PC-9 (cell line): Measurements from ENCODE around the gene NCBP2L. TPM values are rescaled to one million over a fixed set of nuclear protein-coding genes. Genes with fewer than 3 reads are reported as not detected.

Source experiments
- Bru-seq: library from RNA; stranded (reverse); fragments of 400-500 nt; gene quantifications from one replicate; lab custom pipeline; 2021; lab: Mats Ljungman, UMichigan
- BruChase-seq, 2 experiments: library from RNA; stranded (reverse); fragments of 400-500 nt; gene quantifications; one replicate each; lab custom pipeline; 2021; lab: Mats Ljungman, UMichigan
- BruUV-seq: library from RNA; stranded (reverse); fragments of 400-500 nt; replicated peaks from 2 replicates; lab custom pipeline; 2021; lab: Mats Ljungman, UMichigan
- CTCF ChIA-PET: fragments of 300-600 bp; sonication (Branson Sonifier 250); formaldehyde crosslinking; loops from one replicate; lab custom pipeline; 2022; ENCODE audit warnings: antibody characterized with exemption; lab: Charles Lee
- POLR2A ChIA-PET: fragments of 300-600 bp; sonication (Branson Sonifier 250); formaldehyde crosslinking; loops from one replicate; lab custom pipeline; 2022; ENCODE audit warnings: antibody characterized with exemption; ENCODE audit not compliant: unreplicated experiment; lab: Charles Lee
- DNase-seq, 2 experiments: peaks; one replicate each; pipeline versions ENCODE4 v3.0.0 to v3.0.0-alpha.2; 2015 to 2022; ENCODE audit warnings: mixed read lengths in 1 of 2
- H2AFZ ChIP-seq: fragments of 200-600 bp; sonication (generic); 2 replicates; pipeline ENCODE4 v1.8.1; 2017; ENCODE audit warnings: antibody characterized with exemption
- H3F3A ChIP-seq: fragments of 200-600 bp; sonication (generic); 2 replicates; pipeline ENCODE4 v1.8.1; 2017; ENCODE audit warnings: antibody characterized with exemption, mild to moderate bottlenecking, low read depth; ENCODE audit not compliant: insufficient read depth
- H3K27ac ChIP-seq: fragments of 200-600 bp; sonication (generic); 2 replicates; pipeline ENCODE4 v1.6.1; 2016; ENCODE audit warnings: mixed run types
- H3K27me3 ChIP-seq: fragments of 200-600 bp; sonication (generic); 2 replicates; pipeline ENCODE4 v1.6.1; 2016; ENCODE audit warnings: low read depth, mixed run types; ENCODE audit not compliant: insufficient read depth
- H3K36me3 ChIP-seq: fragments of 200-600 bp; sonication (generic); 2 replicates; pipeline ENCODE4 v1.6.1; 2016; ENCODE audit warnings: low read depth, mixed run types
- H3K4me1 ChIP-seq: fragments of 200-600 bp; sonication (generic); replicated peaks from 2 replicates; pipeline ENCODE4 v1.6.1; 2016; ENCODE audit warnings: mixed run types; ENCODE audit not compliant: insufficient read depth
- H3K4me2 ChIP-seq: fragments of 200-600 bp; sonication (generic); 2 replicates; pipeline ENCODE4 v1.6.1; 2017; ENCODE audit warnings: mixed run types
- H3K4me3 ChIP-seq: fragments of 200-600 bp; sonication (generic); 2 replicates; pipeline ENCODE4 v1.6.1; 2016; ENCODE audit warnings: mixed run types
- H3K79me2 ChIP-seq: fragments of 200-600 bp; sonication (generic); 2 replicates; pipeline ENCODE4 v1.6.1; 2017; ENCODE audit warnings: low read depth, mixed run types
- H3K9me2 ChIP-seq: fragments of 200-600 bp; sonication (generic); 2 replicates; pipeline ENCODE4 v1.8.1; 2017; ENCODE audit warnings: mild to moderate bottlenecking; ENCODE audit not compliant: insufficient read depth
- H3K9me3 ChIP-seq: fragments of 200-600 bp; sonication (generic); 2 replicates; pipeline ENCODE4 v1.8.1; 2016; ENCODE audit warnings: low read depth; ENCODE audit not compliant: insufficient read depth
- H4K20me1 ChIP-seq: fragments of 200-600 bp; sonication (generic); 2 replicates; pipeline ENCODE4 v1.8.1; 2017; ENCODE audit not compliant: insufficient read depth
- EZH2 ChIP-seq: fragments of 200-600 bp; sonication (generic); IDR thresholded peaks from 2 replicates; pipeline ENCODE4 v1.8.0; 2017; ENCODE audit warnings: antibody characterized with exemption, low read depth
- intact Hi-C: fragments of 100-400 bp; cut with micrococcal nuclease; formaldehyde crosslinking; loops from one replicate; pipeline ENCODE4 v1.10.0; 2022; ENCODE audit not compliant: unreplicated experiment
- long read RNA-seq: library from polyadenylated mRNA; stranded (forward); transcript quantifications from one replicate; pipeline ENCODE4 v2.0.0, GENCODE V29; 2022
- total RNA-seq: library from RNA; stranded (reverse); gene quantifications from 2 replicates; pipeline ENCODE4 v1.2.3, GENCODE V29; 2021
- TF ChIP-seq, protein P1 (sequence below): fragments of 200-600 bp; sonication (generic); conservative IDR thresholded peaks from 2 replicates; pipeline ENCODE4 v1.6.1; 2017; ENCODE audit warnings: mixed run types, antibody characterized with exemption, mild to moderate bottlenecking, moderate library complexity

NCBP2L gene
- total RNA-seq (not detected in 2 replicates), Bru-seq, nascent RNA (percentile 11 among the genes with signal in this experiment), BruChase-seq, experiment 1, labeled RNA remaining after a 2-hour chase (percentile 6 among the genes with signal in this experiment), BruChase-seq, experiment 2, labeled RNA remaining after a 6-hour chase (percentile 2 among the genes with signal in this experiment)
- long read RNA-seq: 0 reads

DNA sequence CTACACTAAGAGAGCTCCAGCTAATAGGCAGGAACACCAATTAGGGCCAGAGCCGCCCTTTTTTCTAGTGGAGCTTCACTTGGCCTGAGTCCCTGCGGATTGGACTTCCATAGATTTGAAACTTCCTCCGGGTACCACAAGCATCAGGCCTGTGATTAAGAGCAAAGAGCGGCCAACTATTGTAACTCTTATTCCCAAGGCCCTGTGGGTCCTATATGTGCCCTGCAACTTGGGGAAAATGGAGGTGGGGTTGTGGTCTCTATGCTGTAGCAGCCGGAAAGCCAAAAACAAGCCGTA, at the start of gene NCBP2L:
Gene NCBP2L, plus strand, starts transcription at position 198 of the 297 bp plus-strand sequence. CDS start 16,488 bp downstream, outside the sequence.
- Histone ChIP-seq H3K4me2 (peak within 1 kb of the TSS; percentile 83), H4K20me1 (no peaks in the 10 kb centered on the region), H3K36me3 (no peaks in the 10 kb centered on the region), H3K27me3 (no peaks in the 10 kb centered on the region), H2AFZ (no peak within 1 kb of the TSS), H3K79me2 (no peaks in the 10 kb centered on the region), H3K27ac (no peak within 1 kb of the TSS), H3K9me3 (no peaks in the 10 kb centered on the region), H3K4me1 (peaks cover 37% of the 10 kb centered on the region), H3K9me2 (no peaks in the 10 kb centered on the region), H3F3A (0 out of 2 replicates have a peak, but pooled peaks cover 5% of the 10 kb centered on the region), H3K4me3 (peak within 1 kb of the TSS; percentile 43; the same call in 1 of the 2 replicates)
- intact Hi-C loops: loop anchor here (1.0 to 5.0 kb wide), 7 partner anchors 118 to 885 kb away; no protein-coding TSS in a partner anchor
- no peak for DNase-seq
- TF ChIP-seq EZH2: no peak
- TF ChIP-seq, protein P1, sequence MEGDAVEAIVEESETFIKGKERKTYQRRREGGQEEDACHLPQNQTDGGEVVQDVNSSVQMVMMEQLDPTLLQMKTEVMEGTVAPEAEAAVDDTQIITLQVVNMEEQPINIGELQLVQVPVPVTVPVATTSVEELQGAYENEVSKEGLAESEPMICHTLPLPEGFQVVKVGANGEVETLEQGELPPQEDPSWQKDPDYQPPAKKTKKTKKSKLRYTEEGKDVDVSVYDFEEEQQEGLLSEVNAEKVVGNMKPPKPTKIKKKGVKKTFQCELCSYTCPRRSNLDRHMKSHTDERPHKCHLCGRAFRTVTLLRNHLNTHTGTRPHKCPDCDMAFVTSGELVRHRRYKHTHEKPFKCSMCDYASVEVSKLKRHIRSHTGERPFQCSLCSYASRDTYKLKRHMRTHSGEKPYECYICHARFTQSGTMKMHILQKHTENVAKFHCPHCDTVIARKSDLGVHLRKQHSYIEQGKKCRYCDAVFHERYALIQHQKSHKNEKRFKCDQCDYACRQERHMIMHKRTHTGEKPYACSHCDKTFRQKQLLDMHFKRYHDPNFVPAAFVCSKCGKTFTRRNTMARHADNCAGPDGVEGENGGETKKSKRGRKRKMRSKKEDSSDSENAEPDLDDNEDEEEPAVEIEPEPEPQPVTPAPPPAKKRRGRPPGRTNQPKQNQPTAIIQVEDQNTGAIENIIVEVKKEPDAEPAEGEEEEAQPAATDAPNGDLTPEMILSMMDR: no peak
- ChIA-PET CTCF (interaction anchor here (0.6 to 3.0 kb wide), 7 partner anchors 16 to 124 kb away, joined by 3 to 33 read pairs (median 10); no protein-coding TSS in a partner anchor), POLR2A (no interaction called here)
- BruUV-seq: no TSS peak

DNA sequence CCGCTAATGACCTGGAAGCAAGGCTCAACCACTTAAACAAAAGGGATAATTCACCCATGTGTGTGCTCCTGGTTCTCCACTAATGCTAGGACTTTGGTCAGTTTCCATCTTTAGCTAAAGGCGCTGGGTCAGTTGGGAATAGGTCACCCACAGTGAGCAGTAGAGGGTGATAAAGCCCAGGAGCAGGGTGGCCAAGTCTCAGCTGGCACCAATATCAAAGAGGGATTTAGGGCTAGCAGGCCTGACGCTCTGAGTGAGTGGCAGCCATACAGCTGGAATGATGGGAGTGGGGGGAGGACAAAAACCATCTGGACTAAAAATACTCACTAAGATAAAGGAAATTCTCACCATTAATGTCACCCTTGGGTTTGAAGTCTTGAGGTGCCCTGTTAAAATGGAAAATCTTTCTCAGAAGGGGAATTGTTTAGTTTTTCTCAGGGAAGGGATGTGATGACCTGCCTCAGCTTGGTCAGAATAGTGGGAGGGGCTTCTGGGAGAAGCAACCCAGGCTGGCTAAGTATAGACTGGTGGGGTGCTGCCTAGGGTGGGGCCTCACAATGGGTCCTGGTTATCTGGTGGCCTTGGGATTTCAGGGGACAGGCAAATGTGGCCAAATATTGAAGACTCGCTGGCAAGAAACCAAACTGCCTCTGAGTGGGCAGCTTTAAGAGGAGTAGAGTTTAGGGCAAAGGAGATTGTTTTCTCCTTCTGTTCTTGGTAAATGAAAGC, 49.0 kb upstream of the NCBP2L start:
- BruUV-seq: no TSS peak
- Histone ChIP-seq H3K9me2 (no peaks in the 10 kb centered on the region), H3K27me3 (no peaks in the 10 kb centered on the region), H4K20me1 (no peaks in the 10 kb centered on the region), H3K27ac (no peak overlapping the region; the same call in 1 of the 2 replicates), H3K79me2 (peaks cover 31% of the 10 kb centered on the region), H3K9me3 (no peaks in the 10 kb centered on the region), H3K4me1 (peaks cover 94% of the 10 kb centered on the region), H3K4me3 (no peak overlapping the region), H3K36me3 (no peaks in the 10 kb centered on the region), H2AFZ (no peak overlapping the region), H3F3A (peaks cover 52% of the 10 kb centered on the region), H3K4me2 (peak overlapping the region; percentile 70)
- CTCF ChIA-PET: interaction anchor here (0.9 to 1.4 kb wide), 4 partner anchors 10 to 73 kb away, joined by 3 to 5 read pairs (median 4); no protein-coding TSS in a partner anchor
- no peak for DNase-seq
- POLR2A ChIA-PET: no interaction called here
- intact Hi-C loops: loop anchor here (1.0 kb wide), 1 partner anchor 10 kb away; no protein-coding TSS in a partner anchor
- TF ChIP-seq EZH2: no peak
- TF ChIP-seq, protein P1: no peak

DNA sequence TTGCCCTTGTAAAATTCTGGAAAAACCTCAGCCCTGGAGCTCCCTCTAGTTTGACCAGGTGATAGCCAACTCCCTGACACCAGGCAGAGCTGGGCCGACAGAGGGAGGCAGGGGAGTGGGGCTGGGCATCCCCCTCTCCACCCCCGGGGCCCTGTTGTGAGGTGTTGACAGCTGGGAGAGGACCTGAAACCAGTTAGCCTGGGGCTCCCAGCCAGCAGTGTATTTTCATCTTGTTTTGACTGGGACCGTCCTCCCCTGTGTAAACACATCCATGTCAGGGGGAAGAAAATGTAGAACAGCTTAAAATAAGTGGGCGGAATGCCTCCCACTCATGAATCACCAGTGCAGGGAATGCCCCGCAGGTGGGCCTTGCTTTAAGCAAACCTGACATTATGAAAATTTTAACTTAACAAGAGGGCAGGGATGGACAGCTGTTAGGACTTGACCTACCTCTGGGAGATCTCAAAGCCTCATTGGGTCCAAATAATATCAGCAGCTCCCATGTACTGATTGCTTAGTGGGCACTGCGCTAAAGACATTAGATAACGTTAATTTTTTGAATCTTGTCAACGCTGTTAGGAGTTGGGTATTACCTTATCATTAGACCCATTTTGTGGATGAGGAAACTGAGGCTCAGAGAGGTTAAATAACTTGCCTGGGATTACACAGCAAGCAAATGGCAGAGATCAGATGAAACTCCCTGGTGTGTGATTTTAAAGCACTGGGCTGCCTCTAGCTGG, 47.8 kb upstream of the NCBP2L start:
- H3K27ac ChIP-seq: peak overlapping the region; percentile 63
- peaks cover 25% of the 10 kb centered on the region for H3K79me2 ChIP-seq
- H3F3A ChIP-seq: peaks cover 52% of the 10 kb centered on the region
- no peaks in the 10 kb centered on the region for H3K9me2 ChIP-seq
- peak; percentile 68 to 71 for DNase-seq
- no peaks in the 10 kb centered on the region for H4K20me1 ChIP-seq
- BruUV-seq: no TSS peak
- no peaks in the 10 kb centered on the region for H3K9me3 ChIP-seq
- CTCF ChIA-PET: interaction anchor here (0.6 to 1.4 kb wide), 4 partner anchors 10 to 75 kb away, joined by 3 to 10 read pairs (median 4); no protein-coding TSS in a partner anchor
- POLR2A ChIA-PET: interaction anchor here (0.7 kb wide), 1 partner anchor 7 kb away, joined by 5 read pairs; no protein-coding TSS in a partner anchor
- H2AFZ ChIP-seq: no peak overlapping the region
- H3K4me3 ChIP-seq: no peak overlapping the region
- no peaks in the 10 kb centered on the region for H3K36me3 ChIP-seq
- H3K27me3 ChIP-seq: no peaks in the 10 kb centered on the region
- H3K4me1 ChIP-seq: peaks cover 92% of the 10 kb centered on the region
- no peak for TF ChIP-seq EZH2
- TF ChIP-seq, protein P1: no peak
- intact Hi-C loops: loop anchor here (1.0 kb wide), 1 partner anchor 11 kb away; no protein-coding TSS in a partner anchor
- H3K4me2 ChIP-seq: peak overlapping the region; percentile 70
